GM19193 (cell line): ENCODE measurements around the gene USP40.

Experiments
- POLR2A ChIP-seq: IDR thresholded peaks from 4 replicates; pipeline ENCODE4 v1.6.1; 2011; ENCODE audit not compliant: insufficient read depth, insufficient read length; ENCODE audit errors: extremely low read depth

USP40 gene

GRCh38 chr2:233447506-233448219 is 118.9 kb downstream of the USP40 start:
- no peak for TF ChIP-seq POLR2A

GRCh38 chr2:233446606-233447305 is 119.8 kb downstream of the USP40 start:
- TF ChIP-seq POLR2A, result no peak

GRCh38 chr2:233446121-233446520 is 120.5 kb downstream of the USP40 start:
- TF ChIP-seq POLR2A, result no peak

GRCh38 chr2:233445152-233445830 is 121.3 kb downstream of the USP40 start:
- no peak for TF ChIP-seq POLR2A

GRCh38 chr2:233444501-233444900 is 122.1 kb downstream of the USP40 start:
- no peak for TF ChIP-seq POLR2A

- TF ChIP-seq POLR2A, result no peak
These were observed 122.9 kb downstream of the USP40 start for GRCh38 chr2:233443511-233444183.

GRCh38 chr2:233442028-233442310 is 124.6 kb downstream of the USP40 start:
- no peak for TF ChIP-seq POLR2A

GRCh38 chr2:233441161-233442027 is 125.2 kb downstream of the USP40 start:
- no peak for TF ChIP-seq POLR2A

GRCh38 chr2:233440714-233441113 is 125.9 kb downstream of the USP40 start:
- no peak for TF ChIP-seq POLR2A

GRCh38 chr2:233440314-233440713 is 126.3 kb downstream of the USP40 start:
- no peak for TF ChIP-seq POLR2A

- TF ChIP-seq POLR2A, result no peak
These were observed 127.4 kb downstream of the USP40 start for GRCh38 chr2:233439191-233439590.

- no peak for TF ChIP-seq POLR2A
These were observed 127.9 kb downstream of the USP40 start for GRCh38 chr2:233438573-233439147.

- TF ChIP-seq POLR2A, result no peak
These were observed 129.1 kb downstream of the USP40 start for GRCh38 chr2:233437439-233437955.
